IPS-18c (cell line): ENCODE data around the gene CNTLN.
"Not testable (repeated sequence)": the region's sequence is repeated elsewhere in the genome, so short reads cannot be mapped to it uniquely, and the experiment has no call there.

Source experiments
- H3K4me3 ChIP-seq: 2 replicates; pipeline ENCODE4 v1.7.0; 2013; ENCODE audit warnings: low read depth, mild to moderate bottlenecking, low read length, moderate library complexity; ENCODE audit not compliant: insufficient read depth
- H3K9me3 ChIP-seq: one replicate; pipeline ENCODE4 v1.6.1; 2013; ENCODE audit warnings: mild to moderate bottlenecking, low read length, moderate library complexity; ENCODE audit not compliant: control insufficient read depth, insufficient read depth

Gene CNTLN

DNA sequence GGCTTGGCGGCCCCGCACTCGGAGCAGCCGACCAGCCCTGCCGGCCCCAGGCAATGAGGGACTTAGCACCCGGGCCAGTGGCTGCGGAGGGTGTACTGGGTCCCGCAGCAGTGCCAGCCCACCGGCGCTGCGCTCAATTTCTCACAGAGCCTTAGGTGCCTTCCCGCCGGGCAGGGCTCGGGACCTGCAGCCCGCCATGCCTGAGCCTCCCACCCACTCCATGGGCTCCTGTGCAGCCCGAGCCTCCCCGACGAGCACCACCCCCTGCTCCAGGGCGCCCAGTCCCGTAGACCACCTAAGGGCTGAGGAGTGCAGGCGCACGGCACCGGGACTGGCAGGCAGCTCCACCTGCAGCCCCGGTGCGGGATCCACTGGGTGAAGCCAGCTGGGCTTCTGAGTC is 219.2 kb downstream of the CNTLN start:
- H3K4me3 ChIP-seq, H3K9me3 ChIP-seq: not testable (repeated sequence)

DNA sequence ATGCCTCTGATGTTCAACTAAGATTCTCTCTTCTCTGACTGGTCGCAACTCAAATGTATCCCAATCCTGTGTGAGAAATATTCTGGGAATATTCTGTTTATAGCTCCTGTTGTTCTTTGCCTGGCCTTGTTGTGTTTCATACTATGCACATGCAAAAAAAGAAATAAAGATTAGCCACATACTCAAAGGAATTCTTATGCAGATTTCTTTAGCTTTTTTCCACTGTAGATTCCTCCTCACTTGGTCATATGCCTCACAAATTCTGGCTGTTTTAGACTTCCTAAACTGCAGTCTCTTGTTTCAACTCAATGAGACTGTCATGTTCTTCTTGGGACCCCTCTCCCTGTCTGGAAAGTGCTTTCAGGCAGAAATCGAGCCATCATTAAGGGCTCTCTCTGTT is 226.5 kb downstream of the CNTLN start:
- H3K9me3 ChIP-seq = peaks cover 4% of the 10 kb centered on the region
- no peak overlapping the region for H3K4me3 ChIP-seq

DNA sequence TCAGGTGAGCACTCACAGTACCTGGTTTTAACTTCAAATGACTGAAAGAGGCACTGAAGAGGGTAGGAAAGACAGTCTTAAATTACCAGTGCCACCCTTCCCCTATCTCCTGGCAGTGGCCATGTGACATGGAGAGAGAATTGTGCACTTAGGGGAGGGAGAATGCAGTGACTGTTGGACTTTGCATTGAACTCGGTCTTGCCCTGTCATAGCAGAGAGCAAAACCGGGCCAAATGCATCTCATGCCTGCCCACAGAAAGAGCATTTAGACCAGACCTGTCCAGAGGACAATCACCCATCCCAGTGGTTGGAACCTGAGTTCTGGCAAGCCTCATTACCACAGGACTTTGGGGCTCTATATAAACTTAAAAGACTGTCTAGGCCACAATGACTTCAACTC is 232.2 kb downstream of the CNTLN start:
- Histone ChIP-seq H3K9me3 (peaks cover 7% of the 10 kb centered on the region), H3K4me3 (no peak overlapping the region)

DNA sequence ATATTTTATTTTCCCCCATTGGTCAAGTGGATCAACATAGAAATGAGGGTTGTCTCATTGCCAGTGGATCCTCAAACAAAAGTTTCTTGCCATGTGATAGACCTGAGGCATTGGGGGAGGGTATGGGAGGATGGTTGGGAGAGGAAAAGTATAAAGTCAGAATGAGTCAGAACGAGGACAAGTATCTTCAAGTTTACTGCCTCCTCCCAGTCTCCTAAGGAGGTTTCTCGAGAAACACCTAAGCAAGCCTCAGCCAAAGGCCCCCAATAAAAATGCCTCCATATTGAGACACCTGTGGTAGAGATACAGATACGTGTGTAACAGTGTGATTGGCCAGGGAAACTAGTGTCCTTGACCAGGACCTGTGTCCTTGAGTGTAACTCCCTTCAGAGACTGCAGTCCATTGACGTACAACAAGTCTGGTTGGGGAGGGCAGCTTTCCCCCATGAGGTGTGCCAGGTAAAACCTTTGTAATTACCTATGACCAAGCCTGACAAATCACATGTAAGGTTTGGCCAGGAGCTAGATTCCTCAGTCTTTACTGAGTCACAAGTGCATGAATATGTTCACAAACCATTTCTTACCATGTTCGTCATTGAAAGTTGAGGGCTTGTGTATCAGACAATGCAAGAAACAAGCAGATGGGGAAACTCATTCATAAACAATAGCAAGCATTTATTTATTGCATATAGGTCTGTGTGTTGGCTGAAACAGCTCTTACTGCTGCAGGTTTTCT is 245.5 kb downstream of the CNTLN start:
- no peak overlapping the region for H3K4me3 ChIP-seq
- H3K9me3 ChIP-seq = no peaks in the 10 kb centered on the region

DNA sequence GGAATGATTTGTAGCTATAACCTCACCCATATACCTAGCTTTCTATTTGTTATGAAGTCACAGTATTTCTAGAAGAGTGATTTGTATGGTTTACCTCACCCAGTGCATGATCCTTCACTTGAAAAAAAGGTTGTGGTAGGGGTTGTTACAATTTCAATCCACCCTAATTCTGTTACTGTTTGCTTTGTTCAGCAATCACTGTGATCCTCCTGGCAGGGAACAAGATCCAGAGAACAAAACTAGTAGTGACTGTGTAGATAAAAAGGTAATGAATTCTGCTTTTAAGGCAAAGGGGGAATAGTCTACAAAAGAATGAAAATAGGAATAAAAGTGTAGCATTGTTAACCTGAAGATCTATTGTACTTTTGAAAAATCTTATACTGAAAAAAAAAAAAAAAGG is 252.7 kb downstream of the CNTLN start:
- H3K9me3 ChIP-seq = no peaks in the 10 kb centered on the region
- no peak overlapping the region for H3K4me3 ChIP-seq

DNA sequence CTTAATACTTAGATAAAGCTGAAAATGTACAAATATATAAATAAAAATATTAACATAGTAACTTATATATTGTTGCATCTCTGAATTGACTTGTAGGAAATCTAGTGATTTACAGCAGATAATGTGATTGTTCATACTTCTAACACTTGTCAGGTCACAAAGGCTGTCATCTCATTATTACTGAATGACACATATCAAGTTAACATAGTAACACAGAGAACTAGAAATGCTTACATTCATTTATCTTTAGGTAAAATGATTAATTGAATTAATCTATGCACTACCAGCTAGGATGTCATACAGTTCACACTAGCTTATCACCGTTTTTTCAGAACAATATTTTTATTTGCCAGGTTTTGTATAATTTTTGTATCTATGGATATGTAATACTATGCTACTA is 254.2 kb downstream of the CNTLN start:
- Histone ChIP-seq H3K4me3 (no peak overlapping the region), H3K9me3 (no peaks in the 10 kb centered on the region)

DNA sequence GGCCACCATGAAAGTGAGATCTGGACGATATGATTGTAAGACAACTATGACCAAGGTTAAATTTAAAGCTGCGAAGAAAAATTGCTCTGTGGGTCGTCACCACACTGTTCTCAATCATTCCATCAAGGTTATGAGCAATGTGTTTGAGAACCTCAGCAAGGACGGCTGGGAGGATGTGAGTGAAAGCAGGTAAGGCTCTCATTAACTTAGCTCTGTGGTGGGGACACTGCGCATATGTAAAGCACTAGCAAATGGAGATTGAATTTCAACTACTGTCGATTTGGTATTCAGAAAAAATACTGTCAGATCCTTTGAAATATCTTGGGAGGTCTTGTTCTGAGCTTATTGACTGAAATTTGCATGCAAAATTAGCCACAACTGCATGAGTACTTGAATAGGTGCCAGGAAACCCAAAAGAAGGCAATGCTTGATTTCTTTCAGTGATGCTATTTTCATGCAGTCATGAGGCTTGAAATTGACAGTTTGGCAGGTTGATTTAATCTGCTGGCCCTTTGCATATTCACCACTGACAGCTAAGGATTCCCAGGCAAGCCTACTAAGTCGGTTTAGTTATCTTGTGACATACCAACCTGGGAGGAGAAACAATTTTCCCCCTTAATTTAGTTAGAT is 260.2 kb downstream of the CNTLN start:
- no peak overlapping the region for H3K4me3 ChIP-seq
- H3K9me3 ChIP-seq = no peaks in the 10 kb centered on the region

DNA sequence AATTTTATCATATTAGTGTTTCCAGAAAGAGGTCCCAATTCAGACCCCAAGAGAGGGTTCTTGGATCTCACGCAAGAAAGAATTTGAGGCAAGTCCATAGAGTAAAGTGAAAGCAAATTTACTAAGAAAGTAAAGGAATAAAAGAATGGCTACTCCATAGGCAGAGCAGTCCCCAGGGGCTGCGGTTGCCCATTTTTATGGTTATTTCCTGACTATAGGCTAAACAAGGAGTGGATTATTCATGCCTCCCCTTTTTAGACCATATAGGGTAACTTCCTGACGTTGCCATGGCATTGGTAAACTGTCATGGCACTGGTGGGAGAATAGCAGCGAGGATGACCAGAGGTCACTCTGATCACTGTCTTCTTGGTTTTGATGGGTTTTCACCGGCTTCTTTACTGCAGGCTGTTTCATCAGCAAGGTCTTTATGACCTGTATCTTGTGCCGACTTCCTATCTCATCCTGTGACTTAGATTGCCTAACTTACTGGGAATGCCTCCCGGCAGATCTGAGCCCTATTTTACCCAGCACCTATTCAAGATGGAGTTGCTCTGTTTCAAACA is 262.4 kb downstream of the CNTLN start:
- H3K4me3 ChIP-seq, H3K9me3 ChIP-seq: not testable (repeated sequence)

DNA sequence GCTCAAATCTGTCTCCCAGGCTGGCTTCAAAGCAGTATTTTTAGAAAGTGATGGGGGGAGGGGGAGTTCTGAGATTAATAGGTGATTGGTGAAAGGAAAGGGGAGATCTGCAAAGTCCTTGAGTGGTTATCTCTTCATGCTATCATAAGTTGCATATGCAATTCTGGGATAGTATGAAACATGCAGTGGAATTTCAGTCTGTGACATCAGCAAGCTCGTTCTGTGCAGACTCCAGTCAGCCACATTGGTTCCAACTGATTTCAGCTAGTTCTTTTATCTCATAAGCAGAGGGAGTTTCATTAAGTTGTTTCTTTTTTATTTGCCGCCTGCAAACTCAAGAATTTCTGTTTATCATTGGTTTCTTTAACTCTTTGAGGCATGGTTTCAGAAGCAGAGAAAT is 263.5 kb downstream of the CNTLN start:
- H3K9me3 ChIP-seq = no peaks in the 10 kb centered on the region
- H3K4me3 ChIP-seq = no peak overlapping the region

DNA sequence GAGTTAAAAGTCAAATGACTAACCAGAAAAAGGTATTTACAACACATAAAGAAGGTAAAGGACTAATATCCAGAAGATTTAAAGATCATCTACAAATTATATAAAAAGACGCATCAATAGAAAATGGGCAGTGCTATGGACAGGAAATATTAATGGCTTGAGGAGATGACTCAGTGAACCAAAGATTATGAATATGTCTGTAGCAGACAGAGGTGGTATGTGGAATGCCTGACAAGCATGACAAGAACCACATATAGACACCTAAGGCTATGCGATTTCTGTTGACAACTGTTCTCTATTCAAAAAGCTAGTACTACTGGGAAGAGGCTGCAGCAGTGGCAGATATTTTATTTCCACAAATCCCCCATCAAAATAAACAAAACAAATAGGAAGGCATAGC is 267.0 kb downstream of the CNTLN start:
- no peak overlapping the region for H3K4me3 ChIP-seq
- no peaks in the 10 kb centered on the region for H3K9me3 ChIP-seq

DNA sequence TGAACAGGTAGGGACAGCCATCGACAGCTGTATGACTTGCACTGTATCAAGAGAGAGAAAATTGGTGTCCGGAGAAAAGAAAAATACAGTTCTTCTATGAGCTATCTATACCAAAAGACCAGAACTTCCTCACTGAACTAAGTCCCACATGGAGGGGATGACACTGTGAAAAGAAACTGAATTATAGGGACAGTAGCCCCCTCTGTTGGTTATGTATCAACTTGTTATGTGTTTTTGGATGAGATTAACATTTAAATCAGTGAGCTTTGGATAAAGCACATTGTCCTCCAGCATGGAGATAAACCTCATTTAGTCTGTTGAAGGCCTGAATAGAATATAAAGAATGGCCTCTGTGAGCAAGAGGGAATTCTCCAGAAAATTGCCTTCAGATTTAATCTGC is 267.5 kb downstream of the CNTLN start:
- Histone ChIP-seq H3K9me3 (no peaks in the 10 kb centered on the region), H3K4me3 (no peak overlapping the region)

DNA sequence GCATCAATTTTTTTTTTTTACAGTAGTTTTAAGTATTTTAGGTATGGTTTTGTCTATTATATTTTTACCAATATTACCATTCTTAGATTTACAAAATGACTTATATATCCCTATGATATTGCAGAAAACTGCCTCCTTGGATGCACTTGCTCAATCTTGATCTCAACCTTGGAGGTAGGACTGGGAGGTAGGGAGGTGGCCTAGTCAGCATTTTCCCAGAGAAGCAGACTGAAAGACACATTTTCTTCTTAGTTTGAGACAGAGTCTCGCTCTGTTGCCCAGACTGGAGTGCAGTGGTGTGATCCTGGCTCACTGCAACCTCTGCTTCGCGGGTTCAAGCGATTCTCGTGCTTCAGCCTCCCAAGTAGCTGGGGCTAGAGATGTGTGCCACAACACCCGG is 268.7 kb downstream of the CNTLN start:
- Histone ChIP-seq H3K9me3 (no peaks in the 10 kb centered on the region), H3K4me3 (no peak overlapping the region)

DNA sequence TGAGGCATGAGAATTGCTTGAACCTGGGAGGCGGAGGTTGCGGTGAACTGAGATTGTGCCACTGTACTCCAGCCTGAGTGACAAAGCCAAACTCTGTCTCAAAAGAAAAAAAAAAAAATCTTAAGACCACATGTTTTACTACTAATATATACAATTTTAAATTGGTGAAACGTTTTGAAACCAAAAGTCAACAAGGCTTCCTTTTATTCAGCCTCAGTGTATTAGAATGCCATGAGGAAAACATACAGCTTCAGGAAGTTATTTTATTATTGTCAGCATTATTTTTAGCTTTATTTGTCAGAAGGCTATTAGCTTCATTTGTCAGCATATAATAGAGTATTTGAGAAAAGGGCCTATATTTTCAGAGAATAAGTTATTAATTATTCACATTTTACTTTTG is 280.1 kb downstream of the CNTLN start:
- peaks cover 2% of the 10 kb centered on the region for H3K9me3 ChIP-seq
- no peak overlapping the region for H3K4me3 ChIP-seq

DNA sequence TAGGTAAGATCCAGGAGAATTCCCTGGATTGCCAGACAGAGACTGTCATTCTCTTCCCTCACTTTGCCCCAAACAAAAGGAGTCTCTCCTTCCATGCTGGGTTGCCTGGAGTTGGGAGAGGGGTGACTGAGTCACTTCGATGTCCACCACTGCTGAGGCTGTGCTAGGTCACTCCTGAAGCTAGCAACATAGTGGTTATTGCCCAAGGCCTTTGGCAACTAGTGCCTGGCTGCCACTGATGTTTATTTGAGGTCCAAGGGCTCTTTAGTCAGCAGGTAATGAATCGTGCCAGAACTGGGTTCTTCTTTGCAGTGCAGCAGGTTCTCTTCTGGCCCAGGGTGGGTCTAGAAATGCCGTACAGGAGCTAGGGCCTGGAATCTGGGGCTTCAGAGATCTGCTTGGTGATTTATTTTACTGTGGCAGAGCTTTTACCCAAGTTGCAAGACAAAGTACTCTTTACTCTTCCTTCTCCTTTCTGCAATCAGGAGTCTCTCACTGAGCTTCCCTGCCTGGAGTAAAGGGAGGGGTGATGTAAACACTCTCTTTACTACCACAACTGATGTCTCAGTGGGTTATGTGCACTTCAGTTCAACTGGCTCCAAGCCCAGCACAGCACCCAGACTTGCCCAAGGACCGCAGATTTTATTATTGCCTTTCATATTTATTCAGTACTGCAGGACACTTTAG is 288.3 kb downstream of the CNTLN start:
- Histone ChIP-seq H3K9me3 (no peaks in the 10 kb centered on the region), H3K4me3 (no peak overlapping the region)

DNA sequence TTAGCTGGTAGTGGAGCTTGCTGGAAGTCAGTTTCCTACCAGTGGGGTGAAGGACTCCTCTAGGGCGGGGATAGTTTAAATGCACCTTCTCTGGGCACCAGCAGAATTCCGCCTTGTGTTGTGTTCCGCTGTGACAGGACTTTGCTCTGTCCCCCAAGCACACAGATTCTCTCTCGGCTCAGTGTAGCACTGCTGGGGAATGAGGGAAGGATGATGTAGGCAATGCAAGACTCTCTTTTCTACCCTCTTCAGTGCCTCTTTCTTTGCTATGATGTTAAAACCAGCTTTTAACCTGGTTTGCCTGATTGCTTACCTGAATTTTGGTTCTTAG is 288.8 kb downstream of the CNTLN start:
- Histone ChIP-seq H3K9me3 (no peaks in the 10 kb centered on the region), H3K4me3 (no peak overlapping the region)

DNA sequence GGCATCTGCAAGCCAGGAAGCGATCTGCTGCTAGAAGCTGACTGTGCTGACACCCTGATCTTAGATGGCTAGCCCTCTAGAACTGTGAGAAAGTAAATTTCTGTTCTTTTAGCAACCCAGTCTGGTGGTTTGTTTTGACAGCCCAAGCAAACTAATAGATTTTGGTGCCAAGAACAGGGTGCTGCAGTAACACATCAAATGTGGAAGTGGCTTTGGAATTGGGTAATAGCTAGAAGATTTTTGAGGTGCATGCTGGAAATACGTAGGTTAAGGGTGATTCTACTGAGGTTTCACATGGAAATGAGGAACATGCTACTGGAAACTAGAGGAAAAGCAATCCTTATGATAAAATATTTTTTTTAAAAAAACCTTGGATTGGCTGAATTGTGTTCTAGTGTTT is 290.5 kb downstream of the CNTLN start:
- no peak overlapping the region for H3K4me3 ChIP-seq
- H3K9me3 ChIP-seq = no peaks in the 10 kb centered on the region

DNA sequence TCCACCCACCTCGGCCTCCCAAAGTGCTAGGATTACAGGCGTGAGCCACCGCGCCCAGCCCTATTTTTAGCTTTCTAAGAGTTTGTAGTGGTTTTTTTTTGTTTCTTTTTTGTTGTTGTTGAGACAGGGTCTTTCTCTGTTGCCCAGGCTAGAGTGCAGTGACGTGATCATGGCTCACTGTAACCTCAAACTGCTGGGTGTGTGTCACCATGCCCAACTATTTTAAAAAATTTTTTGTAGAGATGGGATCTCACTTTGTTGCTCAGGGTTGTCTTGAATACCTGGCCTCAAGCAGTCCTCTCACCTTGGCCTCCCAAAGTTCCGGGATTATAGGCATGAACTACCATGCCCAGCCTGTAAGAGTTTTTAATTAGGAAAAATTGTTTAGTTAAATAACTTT is 298.7 kb downstream of the CNTLN start:
- H3K4me3 ChIP-seq = no peak overlapping the region
- no peaks in the 10 kb centered on the region for H3K9me3 ChIP-seq

DNA sequence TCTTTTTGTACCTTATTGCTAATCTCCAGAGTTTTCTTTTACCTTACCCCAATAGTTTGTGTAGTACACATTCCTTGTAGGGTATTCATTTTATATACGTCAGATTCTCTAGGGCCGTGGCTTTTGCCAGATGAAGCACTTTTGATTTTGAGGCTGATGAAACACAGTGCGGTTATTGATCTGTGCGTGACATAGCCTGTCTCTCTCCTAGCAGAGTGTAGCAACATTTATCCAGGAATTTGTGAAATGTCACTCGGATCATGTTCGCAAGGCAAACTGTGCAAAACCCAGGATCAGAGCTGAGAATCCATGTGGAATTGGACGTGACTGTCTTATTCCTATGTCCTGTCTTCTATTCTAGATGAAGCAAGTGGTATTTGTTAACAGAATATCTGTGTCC is 302.0 kb downstream of the CNTLN start:
- no peak overlapping the region for H3K4me3 ChIP-seq
- H3K9me3 ChIP-seq = no peaks in the 10 kb centered on the region
